Muscle layer of colon (tissue), 2 donors: Measurements from ENCODE around the gene MCFD2.
"Not testable (repeated sequence)": the region's sequence is repeated elsewhere in the genome, so short reads cannot be mapped to it uniquely, and the experiment has no call there.

Experiments
- H3K27ac ChIP-seq: one replicate; pipeline ENCODE4 v1.7.0; 2013; ENCODE audit warnings: low read depth, mild to moderate bottlenecking, low read length, moderate library complexity
- H3K27me3 ChIP-seq, 2 donors: one replicate each; pipeline ENCODE4 v1.7.0; 2013; ENCODE audit warnings: low read length in 2 of 2, mild to moderate bottlenecking in 2 of 2; ENCODE audit not compliant: insufficient read depth in 2 of 2, control insufficient read depth in 1 of 2
- H3K36me3 ChIP-seq: one replicate; pipeline ENCODE4 v1.7.0; 2013; ENCODE audit warnings: mild to moderate bottlenecking, low read length; ENCODE audit not compliant: insufficient read depth
- H3K4me1 ChIP-seq: one replicate; pipeline ENCODE4 v1.7.0; 2013; ENCODE audit warnings: mild to moderate bottlenecking, low read length; ENCODE audit not compliant: insufficient read depth
- H3K4me3 ChIP-seq, 2 donors: one replicate each; pipeline ENCODE4 v1.7.0; 2013; ENCODE audit warnings: low read length in 2 of 2, low read depth in 1 of 2, mild to moderate bottlenecking in 1 of 2, moderate library complexity in 1 of 2
- H3K9ac ChIP-seq: one replicate; pipeline ENCODE4 v1.7.0; 2013; ENCODE audit warnings: low read length
- H3K9me3 ChIP-seq: one replicate; pipeline ENCODE4 v1.7.0; 2013; ENCODE audit warnings: mild to moderate bottlenecking, low read length
- donor health status: abdominal sarcoma.
- donor health status: Adenocarcinoma of cecum.

The MCFD2 gene

DNA sequence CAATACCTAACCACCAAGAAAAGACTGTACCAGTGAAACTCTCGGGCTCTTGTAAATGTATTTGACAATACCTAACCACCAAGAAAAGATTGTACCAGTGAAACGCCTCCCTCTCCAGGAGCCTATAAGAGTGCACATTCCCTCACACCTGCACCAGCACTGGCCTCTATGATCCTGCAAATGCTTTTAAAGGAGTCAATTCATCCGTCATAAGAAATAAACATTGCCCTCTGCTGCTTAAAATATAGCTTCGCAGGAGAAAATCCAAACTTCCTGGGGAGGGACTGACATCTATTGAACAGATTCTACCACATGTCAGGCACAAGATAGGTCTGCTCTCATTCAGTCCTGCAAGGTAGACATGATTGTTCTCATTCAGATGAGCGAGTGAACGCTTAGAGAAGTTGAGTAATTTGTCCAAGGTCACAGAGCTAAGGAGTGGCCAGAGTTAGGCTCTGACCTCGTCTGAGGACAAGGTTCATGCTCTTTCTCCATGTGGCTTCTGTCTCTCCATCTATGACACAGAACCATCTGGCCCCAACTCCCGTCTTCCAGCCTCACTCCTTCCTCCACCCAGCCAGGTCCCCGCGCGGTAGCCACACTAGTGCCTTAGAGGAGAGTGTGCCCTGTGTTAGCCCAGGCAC is 38.7 kb downstream of the MCFD2 start:
- Histone ChIP-seq H3K36me3 (no peaks in the 10 kb centered on the region), H3K9me3 (no peaks in the 10 kb centered on the region), H3K27me3 (no peaks in the 10 kb centered on the region), H3K27ac (peak overlapping the region; percentile 25), H3K4me3 (no peak overlapping the region), H3K4me1 (peaks cover 54% of the 10 kb centered on the region), H3K9ac (no peak overlapping the region)

DNA sequence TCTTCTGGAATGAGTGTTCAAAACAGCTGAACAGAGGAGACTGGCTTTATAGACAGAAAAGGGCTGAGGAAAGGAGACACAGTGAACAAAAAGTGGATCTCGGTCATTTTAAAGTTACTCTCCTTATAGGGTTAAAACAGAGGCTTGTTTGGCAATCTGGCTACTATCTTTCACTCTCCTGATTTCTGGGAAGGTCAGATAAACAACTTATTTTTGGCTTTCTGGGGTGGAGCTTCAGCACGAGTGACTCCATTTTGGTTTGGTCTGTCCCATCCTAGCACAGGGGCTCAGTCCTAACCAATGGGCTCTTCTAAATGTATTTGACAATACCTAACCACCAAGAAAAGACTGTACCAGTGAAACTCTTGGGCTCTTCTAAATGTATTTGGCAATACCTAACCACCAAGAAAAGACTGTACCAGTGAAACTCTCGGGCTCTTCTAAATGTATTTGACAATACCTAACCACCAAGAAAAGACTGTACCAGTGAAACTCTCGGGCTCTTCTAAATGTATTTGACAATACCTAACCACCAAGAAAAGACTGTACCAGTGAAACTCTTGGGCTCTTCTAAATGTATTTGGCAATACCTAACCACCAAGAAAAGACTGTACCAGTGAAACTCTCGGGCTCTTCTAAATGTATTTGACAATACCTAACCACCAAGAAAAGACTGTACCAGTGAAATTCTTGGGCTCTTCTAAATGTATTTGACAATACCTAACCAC is 39.5 kb downstream of the MCFD2 start:
- not testable (repeated sequence) for H3K27me3 ChIP-seq, H3K36me3 ChIP-seq, H3K9me3 ChIP-seq, H3K4me3 ChIP-seq, H3K9ac ChIP-seq
- Histone ChIP-seq H3K4me1 (peaks cover 53% of the 10 kb centered on the region), H3K27ac (peak overlapping the region; percentile 16)

DNA sequence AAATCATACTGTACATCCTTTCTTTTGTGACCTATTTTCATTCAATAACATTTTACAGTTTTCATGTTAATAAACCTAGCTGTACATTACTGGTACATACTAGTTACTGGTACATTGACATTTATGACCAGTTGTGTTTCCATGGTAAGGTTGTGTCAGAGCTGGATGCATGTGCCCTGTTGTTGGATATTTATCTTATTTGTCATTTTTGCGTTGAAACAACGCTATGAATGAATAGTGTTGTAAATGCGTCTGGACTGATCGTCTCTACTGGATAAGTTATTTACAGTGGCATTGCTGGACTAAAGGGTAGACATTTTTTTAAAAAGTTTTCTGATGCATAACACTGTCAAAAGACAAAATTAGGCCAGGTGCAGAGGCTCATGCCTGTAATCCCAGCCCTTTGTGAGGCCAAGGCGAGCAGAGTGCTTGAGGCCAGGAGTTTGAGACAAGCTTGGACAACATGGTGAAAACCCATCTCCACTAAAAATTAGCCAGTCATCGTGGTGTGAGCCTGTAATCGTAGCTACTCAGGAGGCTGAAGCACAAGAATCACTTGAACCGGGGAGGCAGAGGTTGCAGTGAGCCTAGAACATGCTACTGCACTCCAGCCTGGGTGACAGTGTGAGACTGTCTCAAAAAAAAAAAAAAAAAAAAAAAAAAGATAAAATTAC is 40.2 kb downstream of the MCFD2 start:
- H3K9me3 ChIP-seq: no peaks in the 10 kb centered on the region
- H3K4me1 ChIP-seq: peaks cover 48% of the 10 kb centered on the region
- no peaks in the 10 kb centered on the region for H3K36me3 ChIP-seq
- no peak overlapping the region for H3K4me3 ChIP-seq
- no peak overlapping the region for H3K27ac ChIP-seq
- no peaks in the 10 kb centered on the region for H3K27me3 ChIP-seq
- H3K9ac ChIP-seq: no peak overlapping the region

DNA sequence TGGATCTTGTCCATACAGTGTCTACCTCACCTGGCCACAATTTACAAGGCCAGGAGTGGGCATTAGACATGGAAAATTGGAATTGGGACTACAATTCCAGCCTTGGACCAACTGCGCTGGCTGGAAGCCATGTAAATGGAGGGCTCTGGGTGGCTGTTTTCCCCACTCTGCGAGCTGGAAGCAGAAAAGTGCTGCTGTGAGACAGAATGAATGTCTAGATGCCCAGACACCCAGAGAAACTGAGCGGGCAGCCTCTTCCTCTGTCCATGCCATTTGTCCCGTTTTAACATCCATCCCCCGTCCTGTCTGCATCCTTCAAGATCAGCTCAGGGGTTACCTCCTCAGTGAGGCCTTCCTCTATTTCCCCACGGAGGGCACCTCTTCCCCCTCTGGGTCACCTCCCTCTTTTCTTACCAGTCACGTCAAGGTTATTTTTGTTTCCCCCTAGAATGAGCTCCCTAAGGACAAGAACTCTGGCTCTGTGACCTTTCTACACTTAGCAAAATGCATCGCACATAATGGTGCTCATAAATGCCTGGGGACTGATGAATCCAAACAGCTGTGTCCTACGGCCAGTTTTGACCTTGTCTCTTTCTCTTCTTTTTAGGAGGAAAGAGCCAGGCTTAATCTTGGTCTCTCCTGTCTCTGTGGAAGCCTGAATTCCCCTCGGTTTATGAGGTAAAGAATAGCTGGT is 41.2 kb downstream of the MCFD2 start:
- Histone ChIP-seq H3K27ac (peak overlapping the region; percentile 45), H3K4me1 (peaks cover 48% of the 10 kb centered on the region), H3K9me3 (no peaks in the 10 kb centered on the region)

DNA sequence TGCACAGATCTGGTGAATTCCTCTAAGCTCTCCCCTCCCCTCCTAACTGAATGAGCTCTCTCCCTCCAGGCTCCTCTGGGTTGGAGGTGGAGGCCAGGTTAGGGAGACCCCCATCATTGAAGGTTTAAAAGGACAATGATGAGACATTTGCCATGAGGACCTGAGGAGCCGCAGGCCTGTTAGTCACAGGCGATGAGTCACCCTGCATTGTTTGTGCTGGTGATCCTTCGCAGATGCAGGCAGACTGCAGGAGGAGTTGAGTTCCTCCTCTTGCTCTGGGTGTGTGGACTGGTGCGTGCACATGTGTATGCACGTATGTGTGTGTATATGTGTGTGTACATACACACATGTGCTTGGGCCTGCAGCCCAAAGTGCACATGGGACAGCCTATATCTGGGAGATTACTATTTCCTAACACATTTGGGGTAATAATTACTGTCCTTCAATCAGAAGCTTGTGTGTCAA is 42.0 kb downstream of the MCFD2 start:
- peak overlapping the region; percentile 45 for H3K27ac ChIP-seq
- H3K9me3 ChIP-seq: no peaks in the 10 kb centered on the region
- H3K9ac ChIP-seq: no peak overlapping the region
- H3K4me1 ChIP-seq: peaks cover 44% of the 10 kb centered on the region
- no peak overlapping the region for H3K4me3 ChIP-seq
- H3K27me3 ChIP-seq: no peaks in the 10 kb centered on the region
- no peaks in the 10 kb centered on the region for H3K36me3 ChIP-seq

More for the DNA sequence above, 41.2 kb downstream of the MCFD2 start:
- Histone ChIP-seq H3K27me3 (no peaks in the 10 kb centered on the region), H3K9ac (no peak overlapping the region), H3K4me3 (peak overlapping the region in 1 of 2 donors; percentile 4), H3K36me3 (no peaks in the 10 kb centered on the region)

DNA sequence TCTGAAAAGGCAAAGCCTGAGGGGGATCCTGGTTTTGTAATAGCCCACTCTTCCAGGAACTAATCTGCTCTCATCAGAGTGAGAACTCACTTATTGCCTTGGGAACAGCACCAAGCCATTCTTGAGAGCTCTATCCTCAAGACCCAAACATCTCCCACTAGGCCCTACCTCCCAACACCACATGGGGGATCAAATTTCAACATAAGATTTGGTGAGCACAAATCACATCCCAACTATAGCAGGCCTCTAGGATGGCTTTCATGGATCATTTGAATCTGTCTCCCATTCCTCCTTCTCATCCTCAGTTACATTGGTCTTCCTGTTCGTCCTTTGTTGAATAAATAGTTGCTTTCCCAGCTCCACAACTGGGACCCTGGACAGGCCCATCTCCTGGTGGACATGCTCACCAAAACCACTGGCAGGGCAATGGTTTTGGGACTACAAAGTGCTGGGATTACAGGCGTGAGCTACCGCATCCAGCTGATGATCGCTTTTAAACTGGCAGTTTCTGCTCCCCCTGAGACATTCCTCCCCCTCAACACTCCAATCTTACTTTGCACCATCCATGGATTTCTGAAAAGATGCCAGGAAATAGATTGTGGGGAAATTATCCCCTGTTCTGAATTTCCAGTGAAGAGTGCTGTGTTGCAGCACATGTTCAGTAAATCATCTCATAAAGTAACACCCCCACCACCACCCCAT is 42.6 kb downstream of the MCFD2 start:
- H3K4me3 ChIP-seq: no peak overlapping the region
- H3K36me3 ChIP-seq: no peaks in the 10 kb centered on the region
- peak overlapping the region; percentile 16 for H3K27ac ChIP-seq
- H3K27me3 ChIP-seq: no peaks in the 10 kb centered on the region
- H3K9me3 ChIP-seq: no peaks in the 10 kb centered on the region
- no peak overlapping the region for H3K9ac ChIP-seq
- peaks cover 44% of the 10 kb centered on the region for H3K4me1 ChIP-seq

DNA sequence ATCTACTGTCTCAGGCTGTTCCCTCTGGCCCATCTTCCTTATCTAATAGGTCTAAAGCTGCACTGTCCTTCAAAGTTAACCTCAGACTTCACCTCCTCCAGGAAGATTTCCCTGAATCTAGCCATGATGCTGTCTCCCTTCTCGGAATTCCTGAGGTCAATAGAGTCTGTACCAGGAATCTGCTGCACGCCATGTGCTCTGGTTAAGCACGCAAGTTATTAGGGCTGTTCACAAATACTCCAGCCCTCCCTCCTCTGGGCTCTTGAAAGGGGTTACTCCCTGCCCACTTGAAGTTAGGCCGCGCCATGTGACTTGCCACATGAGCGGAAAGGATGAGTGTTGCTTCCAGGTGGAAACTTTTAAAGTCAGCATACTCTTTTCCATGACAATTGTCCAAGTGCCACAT is 43.6 kb downstream of the MCFD2 start:
- no peaks in the 10 kb centered on the region for H3K36me3 ChIP-seq
- no peak overlapping the region for H3K27ac ChIP-seq
- H3K4me1 ChIP-seq: peaks cover 36% of the 10 kb centered on the region
- no peak overlapping the region for H3K4me3 ChIP-seq
- H3K9me3 ChIP-seq: no peaks in the 10 kb centered on the region
- no peak overlapping the region for H3K9ac ChIP-seq
- no peaks in the 10 kb centered on the region for H3K27me3 ChIP-seq

DNA sequence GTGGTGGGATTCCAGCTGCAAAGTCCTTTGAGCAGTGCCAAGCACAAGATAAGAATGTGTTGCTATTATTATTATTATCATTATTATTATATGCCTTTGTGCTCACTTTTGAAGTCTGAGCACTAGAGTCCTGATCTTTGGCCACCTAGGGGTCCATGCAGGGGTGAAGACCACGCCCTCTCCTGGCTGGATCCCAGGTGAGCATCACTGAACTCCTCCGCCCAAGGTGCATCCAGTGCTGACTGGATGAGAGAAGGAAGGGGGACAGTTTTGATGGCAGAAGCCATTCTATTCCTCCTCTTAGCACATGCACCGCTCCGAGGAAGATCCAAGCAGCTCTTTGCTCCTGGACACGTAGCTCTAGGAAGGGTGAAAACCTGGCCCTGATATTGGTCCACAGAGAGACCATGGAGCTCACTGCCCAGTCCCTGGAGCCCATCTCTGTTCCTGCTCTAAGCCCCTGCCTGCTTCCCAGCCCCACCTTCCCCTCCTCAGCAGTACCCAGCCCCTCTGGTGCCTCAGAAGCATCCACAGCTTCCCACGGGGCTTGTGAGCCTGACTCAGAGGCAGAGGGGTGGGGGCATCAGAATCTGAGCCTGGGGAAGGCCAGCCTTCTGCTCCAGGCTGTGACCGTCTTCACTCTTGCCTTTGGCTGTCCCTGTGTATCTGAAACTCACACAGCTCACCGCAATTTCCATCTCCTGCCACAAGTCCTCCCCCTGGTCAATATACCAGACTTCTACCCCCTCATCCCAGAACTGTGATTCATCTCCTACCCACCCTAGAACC is 45.4 kb downstream of the MCFD2 start:
- Histone ChIP-seq H3K4me3 (no peak overlapping the region), H3K4me1 (peaks cover 28% of the 10 kb centered on the region), H3K27me3 (no peaks in the 10 kb centered on the region)

DNA sequence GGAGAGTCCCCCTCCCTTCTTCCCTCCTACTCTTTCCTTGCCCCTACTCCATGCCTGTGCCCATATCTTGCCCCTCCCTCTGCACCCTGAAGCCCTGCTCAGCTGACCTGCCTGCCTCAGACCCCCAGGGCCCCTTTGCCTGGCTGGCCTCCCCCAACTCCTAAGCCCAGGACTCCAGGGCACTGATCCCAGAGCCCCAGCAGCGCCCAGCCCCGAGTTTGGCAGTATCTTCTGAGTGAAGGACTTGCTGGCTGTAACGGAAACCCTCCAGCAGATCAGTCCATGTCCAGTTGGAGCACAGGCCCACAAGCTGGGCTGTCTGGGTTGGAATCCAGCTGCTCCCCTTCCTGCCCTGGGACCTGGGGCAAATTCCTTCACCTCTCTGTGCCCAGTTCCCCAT is 46.0 kb downstream of the MCFD2 start:
- no peak overlapping the region for H3K9ac ChIP-seq
- no peak overlapping the region for H3K27ac ChIP-seq
- no peaks in the 10 kb centered on the region for H3K36me3 ChIP-seq
- H3K4me3 ChIP-seq: no peak overlapping the region
- H3K27me3 ChIP-seq: no peaks in the 10 kb centered on the region
- no peaks in the 10 kb centered on the region for H3K9me3 ChIP-seq
- peaks cover 22% of the 10 kb centered on the region for H3K4me1 ChIP-seq

More for the DNA sequence above, 45.4 kb downstream of the MCFD2 start:
- Histone ChIP-seq H3K36me3 (no peaks in the 10 kb centered on the region), H3K9me3 (no peaks in the 10 kb centered on the region), H3K27ac (no peak overlapping the region), H3K9ac (no peak overlapping the region)

DNA sequence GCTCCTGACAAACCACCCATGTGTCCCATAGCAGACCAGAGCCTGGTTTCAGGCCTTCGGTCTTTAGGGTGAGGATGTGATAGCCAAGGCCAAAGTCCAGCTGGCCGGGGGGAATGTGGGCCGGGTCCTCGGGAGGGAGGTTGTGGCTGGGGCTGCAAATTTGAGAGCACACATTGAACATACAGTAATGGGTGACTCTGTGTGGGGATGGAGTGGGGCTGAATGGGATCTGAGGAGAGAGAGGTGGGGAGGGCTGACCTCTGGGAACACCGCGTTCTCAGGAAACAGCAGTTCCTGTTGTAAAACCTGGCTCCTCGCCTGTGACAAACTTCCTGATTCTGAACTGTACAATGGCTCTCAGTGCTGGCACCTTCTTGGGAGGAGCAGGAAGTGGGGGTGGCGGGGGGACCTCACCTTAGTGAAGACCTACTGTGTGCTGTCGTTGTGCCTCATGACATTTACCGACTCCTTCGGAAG is 48.8 kb downstream of the MCFD2 start:
- Histone ChIP-seq H3K36me3 (no peaks in the 10 kb centered on the region), H3K4me1 (peaks cover 7% of the 10 kb centered on the region), H3K27ac (no peak overlapping the region), H3K27me3 (no peaks in the 10 kb centered on the region), H3K4me3 (no peak overlapping the region), H3K9me3 (no peaks in the 10 kb centered on the region), H3K9ac (no peak overlapping the region)
